NCI-H2227 (cell line): ENCODE measurements around the gene MFSD11.
"Not testable (repeated sequence)": the region's sequence is repeated elsewhere in the genome, so short reads cannot be mapped to it uniquely, and the experiment has no call there.

ENCODE experiments used
- DNase-seq: peaks from one replicate; lab custom pipeline; 2025; ENCODE audit not compliant: unreplicated experiment; lab: John Stamatoyannopoulos, UW

Gene MFSD11

GRCh38 chr17:76745785-76746184 is 7.9 kb downstream of the MFSD11 start:
- not testable (repeated sequence) for DNase-seq

- DNase-seq: no peak
These were observed 9.9 kb downstream of the MFSD11 start for GRCh38 chr17:76747716-76748363.

- no peak for DNase-seq
These were observed 10.7 kb downstream of the MFSD11 start for GRCh38 chr17:76748657-76749056.

- no peak for DNase-seq
These were observed 13.6 kb downstream of the MFSD11 start for GRCh38 chr17:76751416-76751993.

- no peak for DNase-seq
These were observed 14.1 kb downstream of the MFSD11 start for GRCh38 chr17:76752006-76752405.

GRCh38 chr17:76753061-76753961 is 15.4 kb downstream of the MFSD11 start:
- no peak for DNase-seq

- no peak for DNase-seq
These were observed 17.4 kb downstream of the MFSD11 start for GRCh38 chr17:76755285-76755684.

- DNase-seq: no peak
These were observed 19.3 kb downstream of the MFSD11 start for GRCh38 chr17:76757256-76757655.

GRCh38 chr17:76758570-76758969 is 20.7 kb downstream of the MFSD11 start:
- DNase-seq: no peak

GRCh38 chr17:76772842-76773525 is 35.1 kb downstream of the MFSD11 start:
- DNase-seq: peak; percentile 26

- DNase-seq: peak; percentile 55
These were observed 37.2 kb downstream of the MFSD11 start for GRCh38 chr17:76775021-76775600.

- no peak for DNase-seq
These were observed 43.4 kb downstream of the MFSD11 start for GRCh38 chr17:76781056-76781982.

GRCh38 chr17:76783146-76783545 is 45.2 kb downstream of the MFSD11 start:
- no peak for DNase-seq

GRCh38 chr17:76784926-76785325 is 47.0 kb downstream of the MFSD11 start:
- no peak for DNase-seq

- not testable (repeated sequence) for DNase-seq
These were observed 49.9 kb downstream of the MFSD11 start for GRCh38 chr17:76787866-76788265.

- no peak for DNase-seq
These were observed 51.4 kb downstream of the MFSD11 start for GRCh38 chr17:76789235-76789788.

GRCh38 chr17:76791053-76791980 is 53.4 kb downstream of the MFSD11 start:
- DNase-seq: peak; percentile 57

GRCh38 chr17:76792348-76792747 is 54.4 kb downstream of the MFSD11 start:
- no peak for DNase-seq

GRCh38 chr17:76793775-76794174 is 55.9 kb downstream of the MFSD11 start:
- peak; percentile 11 for DNase-seq
